Transverse colon (tissue), 4 donors: ENCODE data around the gene ABHD17A. TPM values are rescaled to one million over a fixed set of nuclear protein-coding genes. Genes with fewer than 3 reads are reported as not detected.
"Not testable (repeated sequence)": the region's sequence is repeated elsewhere in the genome, so short reads cannot be mapped to it uniquely, and the experiment has no call there.

Experiments
- DNase-seq: peaks from one replicate; pipeline ENCODE4 v3.0.0-alpha.2; 2019
- H3K27ac ChIP-seq, 4 donors: fragments of 200-600 bp; sonication (generic); 2 replicates each; pipeline ENCODE4 v1.5.1; 2016 to 2018; ENCODE audit warnings: inconsistent platforms in 4 of 4
- H3K27me3 ChIP-seq: fragments of 200-600 bp; sonication (generic); 2 replicates; pipeline ENCODE4 v1.5.1; 2017; ENCODE audit warnings: inconsistent platforms
- H3K36me3 ChIP-seq, 4 donors: fragments of 200-600 bp; sonication (generic); 2 replicates each; pipeline ENCODE4 v1.5.1; 2017 to 2019; ENCODE audit warnings: inconsistent platforms in 4 of 4
- H3K4me1 ChIP-seq, 4 donors: fragments of 200-600 bp; sonication (generic); 2 replicates each; pipeline ENCODE4 v1.5.1; 2017 to 2020; ENCODE audit warnings: inconsistent platforms in 4 of 4
- H3K4me3 ChIP-seq, 4 donors: fragments of 200-600 bp; sonication (generic); 1 replicate in 1 of 4; 2 replicates in 3 of 4; pipeline versions ENCODE4 v1.5.1 to v1.6.1; 2017 to 2019; ENCODE audit warnings: inconsistent platforms in 4 of 4
- H3K9me3 ChIP-seq, 2 donors: fragments of 200-600 bp; sonication (generic); 2 replicates each; pipeline ENCODE4 v1.5.1; 2017 to 2019; ENCODE audit warnings: inconsistent platforms in 2 of 2
- EP300 ChIP-seq: sonication (generic); formaldehyde crosslinking; IDR thresholded peaks from one replicate; pipeline ENCODE4 v1.6.1; 2017; ENCODE audit warnings: antibody characterized with exemption, low read depth
- POLR2A ChIP-seq: fragments of 450-650 bp; IDR thresholded peaks from one replicate; pipeline ENCODE4 v1.6.1; 2016; ENCODE audit warnings: antibody characterized with exemption, mild to moderate bottlenecking, moderate library complexity
- POLR2AphosphoS5 ChIP-seq, 3 donors: sonication (generic); formaldehyde crosslinking; IDR thresholded peaks; one replicate each; pipeline ENCODE4 v1.6.1; 2016; ENCODE audit warnings: antibody characterized with exemption in 3 of 3
- WGBS, 2 donors: methylation state at CpG; one replicate each; pipeline ENCODE4 v1.1.5; 2018; ENCODE audit warnings: low coverage in 1 of 2; 5-methylcytosine and 5-hydroxymethylcytosine counted together
- in situ Hi-C, 4 donors: fragments of 200-750 bp; cut with MboI; loops; one replicate each; pipeline versions ENCODE4 v1.15.0 to v1.15.1; 2017; ENCODE audit warnings: low sequenced_read_pairs in 3 of 4, low pct_ligation_motif_present in 1 of 4, low pct_unique_long_range_greater_than_20kb in 1 of 4
- intact Hi-C: fragments of 100-400 bp; cut with DNase I; formaldehyde crosslinking; loops from one replicate; pipeline ENCODE4 v1.15.1; 2023; ENCODE audit warnings: low total_unique reads
- total RNA-seq, 4 donors: library from RNA; depleted of rRNA; stranded (reverse); fragments of >200 nt; gene quantifications; one replicate each; pipeline ENCODE4 v1.1.0, GENCODE V29; 2016
- TF ChIP-seq, protein P1 (sequence below), 5 experiments: fragments of 200-600 bp in 3 of 5; fragments of 450-650 bp in 2 of 5; sonication (generic) in 3 of 5; IDR thresholded peaks; 1 replicate in 2 of 5; 2 replicates in 3 of 5; pipeline ENCODE4 v1.5.1; 2016 to 2017; ENCODE audit warnings: antibody characterized with exemption in 5 of 5, inconsistent platforms in 3 of 5, mild to moderate bottlenecking in 2 of 5, moderate library complexity in 1 of 5

The ABHD17A gene
- total RNA-seq: 100 to 1,000 TPM in 3 of 4 donors, 10 to 100 TPM in 1; 90.0 to 179 (median 140) TPM

GRCh38 chr19:1885398-1886119 lies at the start of gene ABHD17A:
Gene ABHD17A, minus strand, starts transcription at chr19:1885496. Its CDS starts 3,930 bp downstream, at chr19:1881566.
- peak within 1 kb of the TSS; percentile 59 to 100 (median 83) for H3K4me3 ChIP-seq
- peak; percentile 96 for DNase-seq
- H3K36me3 ChIP-seq, H3K9me3 ChIP-seq, in situ Hi-C loops, H3K27me3 ChIP-seq, intact Hi-C loops: not testable (repeated sequence)
- WGBS, 2 donors: 41 to 71% methylated on average over 12 to 23 of the region's 46 CpGs
- H3K27ac ChIP-seq: peak within 1 kb of the TSS; percentile 85 to 95 (median 90)
- H3K4me1 ChIP-seq: peaks cover 22 to 35% (median 26%) of the 10 kb centered on the region in 4 donors
- peak; percentile 69 for TF ChIP-seq POLR2A
- TF ChIP-seq POLR2AphosphoS5 (IDR thresholded peaks at IDR 0.05): peak; percentile 96 to 97 (median 97)

- H3K27me3 ChIP-seq: no peaks in the 10 kb centered on the region
- intact Hi-C loops (no loop called here), in situ Hi-C loops (no loop called here)
- no peak overlapping the region for H3K4me3 ChIP-seq
- 89 to 100% methylated on average over 1 to 8 of the region's 8 CpGs for WGBS, 2 donors
- no peaks in the 10 kb centered on the region for H3K9me3 ChIP-seq
- peaks cover 0 to 14% (median 11%) of the 10 kb centered on the region in 4 donors for H3K4me1 ChIP-seq
- TF ChIP-seq EP300 (no peak), POLR2A (no peak)
- H3K27ac ChIP-seq: no peak overlapping the region
- H3K36me3 ChIP-seq: no peaks in the 10 kb centered on the region
- no peak for DNase-seq
Observed at GRCh38 chr19:1933942-1934341, 48.6 kb upstream of the ABHD17A start.

- Histone ChIP-seq H3K4me1 (peaks cover 0 to 16% (median 13%) of the 10 kb centered on the region in 4 donors), H3K27ac (no peak overlapping the region), H3K9me3 (no peaks in the 10 kb centered on the region), H3K4me3 (no peak overlapping the region), H3K36me3 (no peaks in the 10 kb centered on the region), H3K27me3 (no peaks in the 10 kb centered on the region)
- TF ChIP-seq EP300: no peak
- TF ChIP-seq POLR2AphosphoS5 (IDR thresholded peaks at IDR 0.05): no peak
- TF ChIP-seq POLR2A: no peak
- TF ChIP-seq, protein P1, sequence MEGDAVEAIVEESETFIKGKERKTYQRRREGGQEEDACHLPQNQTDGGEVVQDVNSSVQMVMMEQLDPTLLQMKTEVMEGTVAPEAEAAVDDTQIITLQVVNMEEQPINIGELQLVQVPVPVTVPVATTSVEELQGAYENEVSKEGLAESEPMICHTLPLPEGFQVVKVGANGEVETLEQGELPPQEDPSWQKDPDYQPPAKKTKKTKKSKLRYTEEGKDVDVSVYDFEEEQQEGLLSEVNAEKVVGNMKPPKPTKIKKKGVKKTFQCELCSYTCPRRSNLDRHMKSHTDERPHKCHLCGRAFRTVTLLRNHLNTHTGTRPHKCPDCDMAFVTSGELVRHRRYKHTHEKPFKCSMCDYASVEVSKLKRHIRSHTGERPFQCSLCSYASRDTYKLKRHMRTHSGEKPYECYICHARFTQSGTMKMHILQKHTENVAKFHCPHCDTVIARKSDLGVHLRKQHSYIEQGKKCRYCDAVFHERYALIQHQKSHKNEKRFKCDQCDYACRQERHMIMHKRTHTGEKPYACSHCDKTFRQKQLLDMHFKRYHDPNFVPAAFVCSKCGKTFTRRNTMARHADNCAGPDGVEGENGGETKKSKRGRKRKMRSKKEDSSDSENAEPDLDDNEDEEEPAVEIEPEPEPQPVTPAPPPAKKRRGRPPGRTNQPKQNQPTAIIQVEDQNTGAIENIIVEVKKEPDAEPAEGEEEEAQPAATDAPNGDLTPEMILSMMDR (IDR thresholded peaks at IDR 0.05): no peak
- in situ Hi-C loops (no loop called here), intact Hi-C loops (no loop called here)
- DNase-seq: no peak
- WGBS, 2 donors: 20 to 74% methylated on average over 1 to 7 of the region's 7 CpGs
Observed at GRCh38 chr19:1933244-1933643, 47.9 kb upstream of the ABHD17A start.

DNA sequence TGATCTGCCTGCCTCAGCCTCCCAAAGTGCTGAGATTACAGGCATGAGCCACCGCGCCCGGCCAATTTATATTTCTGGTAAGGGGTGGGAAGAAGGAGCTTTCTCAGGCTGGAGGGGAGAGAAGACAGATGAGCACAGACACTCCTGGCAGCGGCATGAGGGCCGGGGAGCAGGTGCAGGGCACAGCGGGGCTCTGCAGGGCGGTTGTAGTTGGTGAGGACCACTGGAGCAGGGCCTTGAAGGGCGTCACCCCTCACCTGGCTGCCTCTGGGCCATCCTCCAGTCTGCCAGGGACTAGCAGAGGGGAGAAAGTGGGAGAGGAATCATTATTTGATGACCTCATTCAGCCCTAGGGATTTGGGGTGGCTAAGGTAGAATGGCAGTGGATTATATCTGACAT lies 47.1 kb upstream of the ABHD17A start:
- no peaks in the 10 kb centered on the region for H3K9me3 ChIP-seq
- WGBS, 2 donors: 82 to 93% methylated on average over 3 to 8 of the region's 8 CpGs
- H3K4me1 ChIP-seq: peaks cover 0 to 16% (median 13%) of the 10 kb centered on the region in 4 donors
- H3K27ac ChIP-seq: no peak overlapping the region
- no peak for TF ChIP-seq POLR2AphosphoS5 (IDR thresholded peaks at IDR 0.05)
- TF ChIP-seq EP300: no peak
- TF ChIP-seq POLR2A: no peak
- TF ChIP-seq, protein P1 (IDR thresholded peaks at IDR 0.05): no peak
- intact Hi-C loops: no loop called here
- no peak overlapping the region for H3K4me3 ChIP-seq
- DNase-seq: no peak
- H3K27me3 ChIP-seq: no peaks in the 10 kb centered on the region
- in situ Hi-C loops: no loop called here
- no peaks in the 10 kb centered on the region for H3K36me3 ChIP-seq

DNA sequence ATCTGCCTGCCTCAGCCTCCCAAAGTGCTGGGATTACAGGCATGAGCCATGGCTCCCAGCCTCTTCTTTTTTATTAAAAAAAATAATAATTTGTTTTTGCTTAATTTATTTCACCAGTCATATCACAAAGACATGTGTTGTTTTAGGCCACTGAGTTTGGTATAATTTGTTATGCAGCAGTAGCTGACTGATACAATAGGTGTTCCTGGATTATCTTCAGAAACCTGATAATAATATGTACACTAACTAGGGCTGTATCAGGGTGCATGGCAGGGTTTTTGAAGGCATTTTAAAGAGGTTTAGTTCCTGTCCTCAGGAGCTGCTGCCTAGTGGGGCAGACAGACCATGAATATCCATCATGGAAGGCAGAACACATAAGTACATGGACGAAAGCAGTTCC lies 46.1 kb upstream of the ABHD17A start:
- DNase-seq: no peak
- Histone ChIP-seq H3K4me1 (peaks cover 0 to 16% (median 13%) of the 10 kb centered on the region in 4 donors), H3K36me3 (no peaks in the 10 kb centered on the region), H3K27ac (no peak overlapping the region), H3K9me3 (no peaks in the 10 kb centered on the region), H3K4me3 (no peak overlapping the region), H3K27me3 (no peaks in the 10 kb centered on the region)
- in situ Hi-C loops (no loop called here), intact Hi-C loops (no loop called here)
- 75% methylated on average over 1 of the region's 1 CpG; no CpG with 5 or more reads in 1 of the 2 donors for WGBS, 2 donors
- TF ChIP-seq POLR2AphosphoS5 (IDR thresholded peaks at IDR 0.05) (no peak), EP300 (no peak), POLR2A (no peak)
- TF ChIP-seq, protein P1 (IDR thresholded peaks at IDR 0.05): no peak
